Measurements from ENCODE around the gene PEAR1.

The PEAR1 gene

DNA sequence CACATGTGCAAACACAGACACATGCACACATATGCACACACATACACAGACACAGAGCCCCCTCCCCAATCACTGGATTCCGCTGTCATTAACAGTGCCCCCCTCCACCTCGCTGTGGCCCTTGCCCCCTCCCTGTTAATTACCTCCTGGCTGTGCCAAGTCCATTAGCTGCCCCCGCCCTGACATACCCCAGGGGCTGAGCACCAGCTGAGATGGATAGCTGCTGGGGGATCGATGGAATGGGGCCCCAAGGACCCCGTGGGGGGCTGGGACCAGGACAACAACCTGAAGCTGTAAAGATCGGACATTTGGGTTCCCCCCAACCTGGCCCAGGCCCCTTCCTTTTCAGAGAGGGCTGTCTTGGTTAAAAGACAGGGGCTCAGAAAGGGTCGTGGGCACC, 9.6 kb upstream of the PEAR1 start:
- Histone ChIP-seq H3K4me3 (ENCODE audit: low read depth, low read length) (no peak overlapping the region), H2AFZ (no peak overlapping the region), H3K27ac (no peak overlapping the region), H3K27me3 (ENCODE audit: control insufficient read depth, insufficient read depth, low read length) (no peaks in the 10 kb centered on the region), H3K4me1 (no peaks in the 10 kb centered on the region), H3K79me2 (no peaks in the 10 kb centered on the region), H3K4me2 (ENCODE audit: low read length) (no peak overlapping the region), H3K9ac (no peak overlapping the region), H3K36me3 (ENCODE audit: control insufficient read depth, insufficient read depth, low read length) (no peaks in the 10 kb centered on the region), H3K9me3 (ENCODE audit: control insufficient read depth, low read length) (no peaks in the 10 kb centered on the region)
- TF ChIP-seq CTCF (IDR thresholded peaks at IDR 0.05): no peak

- Histone ChIP-seq H3K79me2 (no peaks in the 10 kb centered on the region), H3K4me3 (ENCODE audit: low read depth, low read length) (no peak overlapping the region), H3K36me3 (ENCODE audit: control insufficient read depth, insufficient read depth, low read length) (no peaks in the 10 kb centered on the region), H3K4me1 (no peaks in the 10 kb centered on the region), H3K27me3 (ENCODE audit: control insufficient read depth, insufficient read depth, low read length) (no peaks in the 10 kb centered on the region), H3K27ac (no peak overlapping the region), H3K4me2 (ENCODE audit: low read length) (no peak overlapping the region), H3K9me3 (ENCODE audit: control insufficient read depth, low read length) (no peaks in the 10 kb centered on the region), H3K9ac (no peak overlapping the region), H2AFZ (no peak overlapping the region)
- TF ChIP-seq CTCF (IDR thresholded peaks at IDR 0.05): no peak
These were observed 8.8 kb upstream of the PEAR1 start for GRCh38 chr1:156884560-156885184.

DNA sequence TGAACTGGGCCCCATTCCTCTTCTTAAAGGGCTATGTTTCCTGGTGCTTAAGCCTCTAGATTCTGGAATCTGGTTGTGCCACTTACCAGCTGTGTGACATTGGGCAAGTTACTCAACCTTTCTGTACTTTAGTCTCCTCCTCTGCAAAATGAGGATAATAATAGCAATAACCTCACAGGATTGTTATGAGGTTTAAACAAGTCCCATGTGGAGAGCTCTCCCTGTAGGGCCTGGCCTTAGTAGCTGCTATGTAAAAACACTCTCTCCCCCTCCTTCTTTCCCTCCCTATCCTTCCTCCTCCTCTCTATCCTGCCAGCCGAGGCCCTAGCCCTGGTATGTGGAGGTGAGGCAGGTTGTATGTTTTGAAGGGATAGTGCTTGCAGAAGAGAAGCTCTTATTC, 8.2 kb upstream of the PEAR1 start:
- Histone ChIP-seq H3K79me2 (no peaks in the 10 kb centered on the region), H3K4me3 (ENCODE audit: low read depth, low read length) (no peak overlapping the region), H3K27ac (no peak overlapping the region), H3K9me3 (ENCODE audit: control insufficient read depth, low read length) (no peaks in the 10 kb centered on the region), H3K9ac (no peak overlapping the region), H3K4me1 (no peaks in the 10 kb centered on the region), H3K27me3 (ENCODE audit: control insufficient read depth, insufficient read depth, low read length) (no peaks in the 10 kb centered on the region), H3K4me2 (ENCODE audit: low read length) (no peak overlapping the region), H2AFZ (no peak overlapping the region), H3K36me3 (ENCODE audit: control insufficient read depth, insufficient read depth, low read length) (no peaks in the 10 kb centered on the region)
- TF ChIP-seq CTCF (IDR thresholded peaks at IDR 0.05): no peak

GRCh38 chr1:156885880-156886355, 7.6 kb upstream of the PEAR1 start:
- TF ChIP-seq CTCF (IDR thresholded peaks at IDR 0.05): no peak
- H3K27ac ChIP-seq: no peak overlapping the region
- no peaks in the 10 kb centered on the region for H3K4me1 ChIP-seq
- no peaks in the 10 kb centered on the region for H3K79me2 ChIP-seq
- no peak overlapping the region for H2AFZ ChIP-seq
- H3K4me2 ChIP-seq (ENCODE audit: low read length): no peak overlapping the region
- H3K36me3 ChIP-seq (ENCODE audit: control insufficient read depth, insufficient read depth, low read length): no peaks in the 10 kb centered on the region
- H3K9me3 ChIP-seq (ENCODE audit: control insufficient read depth, low read length): no peaks in the 10 kb centered on the region
- H3K27me3 ChIP-seq (ENCODE audit: control insufficient read depth, insufficient read depth, low read length): no peaks in the 10 kb centered on the region
- H3K4me3 ChIP-seq (ENCODE audit: low read depth, low read length): no peak overlapping the region
- no peak overlapping the region for H3K9ac ChIP-seq

Measured in parathyroid adenoma (tissue), 2 donors.